Lower leg skin (tissue), 4 donors: ENCODE results near the gene SETD1A. TPM values are rescaled to one million over a fixed set of nuclear protein-coding genes. Genes with fewer than 3 reads are reported as not detected.

Source experiments
- DNase-seq, 2 donors: peaks; one replicate each; pipeline ENCODE4 v3.0.0-alpha.2; 2019; ENCODE audit warnings: low spot score in 2 of 2
- H3K4me3 ChIP-seq: fragments of 200-600 bp; sonication (generic); 2 replicates; pipeline ENCODE4 v1.5.1; 2017; ENCODE audit warnings: mild to moderate bottlenecking, low read depth; ENCODE audit not compliant: poor library complexity, severe bottlenecking
- POLR2A ChIP-seq, 2 donors: fragments of 450-650 bp; IDR thresholded peaks; one replicate each; pipeline ENCODE4 v1.6.1; 2016 to 2017; ENCODE audit warnings: antibody characterized with exemption in 2 of 2, mild to moderate bottlenecking in 1 of 2, moderate library complexity in 1 of 2
- WGBS, 2 donors: methylation state at CpG; one replicate each; pipeline ENCODE4 v1.1.5; 2018; 5-methylcytosine and 5-hydroxymethylcytosine counted together
- intact Hi-C: fragments of 100-400 bp; cut with DNase I; formaldehyde crosslinking; loops from one replicate; pipeline ENCODE4 v1.15.0; 2023; ENCODE audit warnings: low total_unique reads
- total RNA-seq, 4 donors: library from RNA; depleted of rRNA; stranded (reverse); fragments of >200 nt; gene quantifications; one replicate each; pipeline ENCODE4 v1.1.0, GENCODE V29; 2016
- TF ChIP-seq, protein P1 (sequence below), 3 donors: fragments of 450-650 bp; IDR thresholded peaks; one replicate each; pipeline ENCODE4 v1.5.1; 2016; ENCODE audit warnings: antibody characterized with exemption in 3 of 3, mild to moderate bottlenecking in 3 of 3, moderate library complexity in 2 of 3

SETD1A gene
- total RNA-seq, 4 donors from 2014 or later: 9.2 to 22.4 (median 10.7) TPM

DNA sequence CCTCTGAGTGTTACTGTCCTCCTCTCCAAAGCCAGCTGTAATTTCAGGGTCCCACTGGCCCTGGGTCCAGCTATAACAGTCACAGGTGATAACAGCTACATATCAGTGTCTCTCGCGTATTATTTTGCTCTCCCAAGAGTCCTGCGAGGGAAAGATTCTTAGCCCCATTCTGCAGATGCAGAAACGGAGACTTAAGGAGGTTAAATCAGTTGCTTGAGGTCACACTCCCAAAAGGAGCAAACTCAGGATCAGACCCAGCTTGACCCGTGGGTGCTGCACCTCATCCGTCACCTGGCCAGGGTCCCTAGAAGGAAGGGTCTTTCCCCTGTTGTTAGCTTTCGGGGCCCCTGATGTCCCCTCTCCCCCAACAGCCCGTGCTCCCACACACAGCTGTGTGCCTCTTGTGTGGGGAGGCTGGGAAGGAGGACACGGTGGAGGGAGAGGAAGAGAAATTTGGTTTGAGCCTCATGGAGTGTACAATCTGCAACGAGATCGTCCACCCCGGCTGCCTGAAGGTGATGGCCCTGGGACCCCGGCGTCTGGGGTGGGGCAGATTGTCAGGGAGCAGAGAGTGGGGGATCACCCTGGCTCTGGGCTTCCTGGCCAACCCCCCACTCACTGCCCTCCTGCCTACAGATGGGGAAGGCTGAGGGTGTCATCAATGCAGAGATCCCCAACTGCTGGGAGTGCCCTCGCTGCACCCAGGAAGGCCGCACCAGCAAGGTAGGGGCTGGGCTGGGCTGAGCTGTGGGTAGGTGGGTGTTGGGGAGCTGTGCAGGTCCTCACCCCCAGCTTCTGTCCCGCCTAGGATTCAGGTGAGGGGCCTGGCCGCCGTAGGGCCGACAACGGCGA lies 30.4 kb upstream of the SETD1A start:
- 79 to 83% methylated on average over 16 to 20 of the region's 22 CpGs for WGBS, 2 donors
- TF ChIP-seq POLR2A (IDR thresholded peaks at IDR 0.05): no peak
- TF ChIP-seq, protein P1, sequence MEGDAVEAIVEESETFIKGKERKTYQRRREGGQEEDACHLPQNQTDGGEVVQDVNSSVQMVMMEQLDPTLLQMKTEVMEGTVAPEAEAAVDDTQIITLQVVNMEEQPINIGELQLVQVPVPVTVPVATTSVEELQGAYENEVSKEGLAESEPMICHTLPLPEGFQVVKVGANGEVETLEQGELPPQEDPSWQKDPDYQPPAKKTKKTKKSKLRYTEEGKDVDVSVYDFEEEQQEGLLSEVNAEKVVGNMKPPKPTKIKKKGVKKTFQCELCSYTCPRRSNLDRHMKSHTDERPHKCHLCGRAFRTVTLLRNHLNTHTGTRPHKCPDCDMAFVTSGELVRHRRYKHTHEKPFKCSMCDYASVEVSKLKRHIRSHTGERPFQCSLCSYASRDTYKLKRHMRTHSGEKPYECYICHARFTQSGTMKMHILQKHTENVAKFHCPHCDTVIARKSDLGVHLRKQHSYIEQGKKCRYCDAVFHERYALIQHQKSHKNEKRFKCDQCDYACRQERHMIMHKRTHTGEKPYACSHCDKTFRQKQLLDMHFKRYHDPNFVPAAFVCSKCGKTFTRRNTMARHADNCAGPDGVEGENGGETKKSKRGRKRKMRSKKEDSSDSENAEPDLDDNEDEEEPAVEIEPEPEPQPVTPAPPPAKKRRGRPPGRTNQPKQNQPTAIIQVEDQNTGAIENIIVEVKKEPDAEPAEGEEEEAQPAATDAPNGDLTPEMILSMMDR (IDR thresholded peaks at IDR 0.05): no peak
- no peak for DNase-seq
- intact Hi-C loops: no loop called here
- no peak overlapping the region for H3K4me3 ChIP-seq

DNA sequence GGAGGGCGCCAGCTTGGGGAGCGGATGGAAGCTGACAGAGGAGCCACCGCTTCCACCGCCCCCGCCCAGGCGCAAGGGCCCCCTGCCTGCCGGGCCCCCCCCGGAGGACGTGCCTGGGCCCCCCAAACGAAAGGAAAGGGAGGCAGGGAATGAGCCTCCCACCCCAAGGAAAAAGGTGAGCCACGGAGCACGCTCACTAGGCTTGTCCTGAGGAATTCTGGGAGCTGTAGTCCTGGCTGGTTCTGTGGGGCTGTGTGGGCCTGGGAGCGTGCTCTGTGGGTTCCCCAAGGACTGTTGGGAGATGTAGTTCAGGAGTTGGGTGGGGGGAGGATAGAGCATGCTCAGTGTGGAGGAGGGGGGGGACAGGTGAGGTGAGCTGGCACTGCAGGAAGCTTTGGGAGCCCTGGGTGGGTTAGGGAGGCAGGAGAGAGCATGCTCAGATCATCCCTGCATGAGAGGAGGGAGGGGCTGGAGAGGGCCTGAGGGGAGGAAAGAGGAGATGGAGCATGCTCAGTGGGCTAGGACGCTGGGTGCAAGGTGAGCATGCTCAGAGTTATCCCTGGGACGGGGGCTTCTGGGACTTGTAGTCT lies 29.7 kb upstream of the SETD1A start:
- no peak overlapping the region for H3K4me3 ChIP-seq
- DNase-seq: peak; percentile 68 to 90
- 28 to 45% methylated on average over 9 to 12 of the region's 15 CpGs for WGBS, 2 donors
- TF ChIP-seq POLR2A (IDR thresholded peaks at IDR 0.05): no peak
- TF ChIP-seq, protein P1 (IDR thresholded peaks at IDR 0.05): no peak
- intact Hi-C loops: no loop called here

DNA sequence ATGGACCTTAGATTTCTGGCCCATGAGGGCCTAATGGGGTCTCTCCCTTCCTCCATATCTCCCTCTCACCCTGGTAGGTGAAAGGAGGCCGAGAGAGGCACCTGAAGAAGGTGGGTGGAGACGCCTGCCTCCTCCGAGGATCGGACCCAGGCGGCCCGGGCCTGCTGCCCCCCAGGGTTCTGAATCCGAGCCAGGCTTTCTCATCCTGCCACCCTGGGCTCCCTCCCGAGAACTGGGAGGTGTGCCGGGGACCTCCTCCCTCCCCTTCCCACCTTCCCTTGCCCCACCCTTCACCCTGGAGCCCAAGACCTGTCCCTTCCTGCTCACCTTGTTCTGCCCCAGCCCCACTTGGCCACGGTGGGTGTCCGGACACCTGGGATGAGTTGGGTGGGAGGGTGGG lies 29.2 kb upstream of the SETD1A start:
- intact Hi-C loops: no loop called here
- no peak overlapping the region for H3K4me3 ChIP-seq
- DNase-seq: no peak
- TF ChIP-seq, protein P1 (IDR thresholded peaks at IDR 0.05): no peak
- no peak for TF ChIP-seq POLR2A (IDR thresholded peaks at IDR 0.05)
- 58 to 64% methylated on average over 11 of the region's 11 CpGs for whole genome bisulfite sequencing, 2 donors

DNA sequence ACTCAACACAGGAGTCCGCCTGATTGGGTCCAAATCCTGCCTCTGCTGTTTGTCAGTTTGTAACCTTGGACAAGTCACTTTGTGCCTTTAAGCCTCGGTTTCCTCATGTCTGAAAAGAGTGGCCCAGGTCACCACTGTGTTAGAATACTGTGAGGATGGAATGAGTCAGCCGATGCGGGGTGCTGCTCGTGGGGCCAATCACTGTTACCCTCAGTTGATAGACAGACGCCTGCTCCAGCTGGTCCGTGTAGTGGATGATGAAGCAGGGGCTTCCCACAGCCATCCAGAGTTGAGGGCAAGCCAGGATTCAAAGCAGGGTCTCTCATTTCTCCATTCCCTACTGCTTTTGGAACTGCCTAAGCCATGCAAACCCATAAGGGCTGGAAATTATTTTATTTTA lies 28.4 kb upstream of the SETD1A start:
- no peak for TF ChIP-seq POLR2A (IDR thresholded peaks at IDR 0.05)
- 68 to 75% methylated on average over 7 of the region's 7 CpGs for WGBS, 2 donors
- no peak overlapping the region for H3K4me3 ChIP-seq
- DNase-seq: no peak
- intact Hi-C loops: no loop called here

DNA sequence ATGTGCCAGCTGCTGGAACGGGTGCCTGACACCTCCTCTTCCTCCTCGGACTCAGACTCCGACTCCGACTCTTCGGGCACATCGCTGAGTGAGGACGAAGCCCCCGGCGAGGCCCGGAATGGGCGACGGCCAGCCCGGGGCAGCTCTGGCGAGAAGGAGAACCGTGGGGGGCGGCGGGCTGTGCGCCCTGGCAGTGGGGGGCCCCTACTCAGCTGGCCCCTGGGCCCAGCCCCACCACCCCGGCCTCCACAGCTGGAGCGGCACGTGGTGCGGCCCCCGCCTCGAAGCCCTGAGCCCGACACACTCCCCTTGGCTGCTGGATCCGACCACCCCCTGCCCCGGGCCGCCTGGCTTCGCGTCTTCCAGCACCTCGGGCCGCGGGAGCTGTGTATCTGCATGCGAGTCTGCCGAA lies 27.4 kb upstream of the SETD1A start:
- H3K4me3 ChIP-seq: no peak overlapping the region
- intact Hi-C loops: no loop called here
- 91 to 93% methylated on average over 28 to 35 of the region's 35 CpGs for WGBS, 2 donors
- DNase-seq: no peak
- TF ChIP-seq POLR2A (IDR thresholded peaks at IDR 0.05): no peak
- TF ChIP-seq, protein P1 (IDR thresholded peaks at IDR 0.05): no peak

DNA sequence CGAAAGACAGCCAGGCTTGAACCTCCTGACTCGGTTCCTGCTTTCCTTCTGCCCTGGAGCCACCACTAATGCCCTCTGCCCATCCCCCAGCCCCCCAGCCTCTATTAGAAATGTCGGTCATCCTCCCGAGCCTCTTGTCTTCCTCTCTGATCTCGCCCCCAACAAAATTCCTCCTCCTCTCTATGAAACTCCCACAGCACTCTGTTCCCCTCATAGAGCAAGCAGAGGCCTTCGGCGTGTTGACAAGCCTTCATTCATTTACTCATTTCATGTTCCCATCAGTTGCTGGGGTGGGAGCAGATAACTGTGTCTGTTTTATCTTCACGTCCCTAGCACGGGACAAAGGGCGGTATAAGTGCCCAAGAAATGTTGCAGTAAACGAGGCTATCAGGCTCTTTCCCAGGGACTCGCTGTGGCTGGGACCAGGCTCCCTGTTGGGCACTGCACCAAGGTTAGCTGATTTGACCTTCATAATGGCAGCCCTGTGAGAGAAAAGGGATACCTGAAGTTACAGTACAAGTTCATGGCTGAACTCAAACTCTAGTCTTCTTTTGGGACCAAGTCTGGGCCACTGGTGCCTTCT lies 26.4 kb upstream of the SETD1A start:
- no peak overlapping the region for H3K4me3 ChIP-seq
- WGBS, 2 donors: 73 to 75% methylated on average over 12 of the region's 12 CpGs
- no peak for DNase-seq
- TF ChIP-seq, protein P1 (IDR thresholded peaks at IDR 0.05): no peak
- no peak for TF ChIP-seq POLR2A (IDR thresholded peaks at IDR 0.05)
- intact Hi-C loops: no loop called here
